HG02588 (cell line): ENCODE results near the gene GSKIP.
A peak's percentile ranks its signal among the peaks of the same experiment; 100 is the strongest.

Experiments
- ATAC-seq: cut with Tn5 transposase; IDR thresholded peaks from one replicate; pipeline ENCODE4 v1.9.1; 2021; ENCODE audit warnings: mild to moderate bottlenecking, moderate library complexity; ENCODE audit not compliant: unreplicated experiment

GSKIP gene

DNA sequence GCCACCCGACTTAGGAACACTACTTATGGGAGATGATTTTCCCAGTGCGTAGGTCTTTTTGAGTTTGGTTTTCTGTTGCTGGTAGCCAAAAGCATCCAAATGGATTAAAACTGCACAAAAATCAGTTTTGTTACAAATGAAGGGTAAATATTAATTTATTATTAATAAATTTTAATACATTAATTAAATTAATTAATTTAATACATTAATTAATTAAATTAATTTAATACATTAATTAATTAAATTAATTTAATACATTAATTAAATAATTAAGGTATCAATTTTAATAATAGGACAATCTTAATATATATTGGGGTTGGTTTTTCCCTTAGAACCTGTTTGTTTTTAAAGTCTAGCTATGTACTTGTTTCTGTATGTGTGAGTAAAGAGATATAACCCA is 52.2 kb downstream of the GSKIP start:
- ATAC-seq: no peak

DNA sequence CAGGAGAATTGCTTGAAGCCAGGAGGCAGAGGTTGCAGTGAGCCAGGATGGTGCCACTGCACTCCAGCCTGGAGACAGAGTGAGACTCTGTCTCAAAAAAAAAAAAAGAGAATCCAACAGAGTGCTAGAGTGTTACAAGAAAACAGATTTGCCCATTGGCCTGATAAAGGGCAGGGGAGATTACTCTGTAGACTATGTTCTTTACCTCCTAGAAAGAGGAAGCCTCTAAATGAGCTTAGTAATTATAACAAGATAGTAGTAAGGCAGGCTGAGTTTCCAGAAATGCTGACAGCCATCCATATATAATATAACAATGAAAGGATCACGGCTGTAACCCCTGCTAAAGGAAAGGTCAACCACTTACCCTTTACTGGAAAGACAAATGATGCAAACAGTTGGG is 53.0 kb downstream of the GSKIP start:
- ATAC-seq: no peak

GRCh38 chr14:96417254-96417653 is 53.9 kb downstream of the GSKIP start:
- ATAC-seq: no peak

GRCh38 chr14:96418075-96418474 is 54.7 kb downstream of the GSKIP start:
- no peak for ATAC-seq

- no peak for ATAC-seq
Observed at GRCh38 chr14:96421236-96421635, 57.9 kb downstream of the GSKIP start.

GRCh38 chr14:96422992-96423391 is 59.7 kb downstream of the GSKIP start:
- ATAC-seq: no peak

DNA sequence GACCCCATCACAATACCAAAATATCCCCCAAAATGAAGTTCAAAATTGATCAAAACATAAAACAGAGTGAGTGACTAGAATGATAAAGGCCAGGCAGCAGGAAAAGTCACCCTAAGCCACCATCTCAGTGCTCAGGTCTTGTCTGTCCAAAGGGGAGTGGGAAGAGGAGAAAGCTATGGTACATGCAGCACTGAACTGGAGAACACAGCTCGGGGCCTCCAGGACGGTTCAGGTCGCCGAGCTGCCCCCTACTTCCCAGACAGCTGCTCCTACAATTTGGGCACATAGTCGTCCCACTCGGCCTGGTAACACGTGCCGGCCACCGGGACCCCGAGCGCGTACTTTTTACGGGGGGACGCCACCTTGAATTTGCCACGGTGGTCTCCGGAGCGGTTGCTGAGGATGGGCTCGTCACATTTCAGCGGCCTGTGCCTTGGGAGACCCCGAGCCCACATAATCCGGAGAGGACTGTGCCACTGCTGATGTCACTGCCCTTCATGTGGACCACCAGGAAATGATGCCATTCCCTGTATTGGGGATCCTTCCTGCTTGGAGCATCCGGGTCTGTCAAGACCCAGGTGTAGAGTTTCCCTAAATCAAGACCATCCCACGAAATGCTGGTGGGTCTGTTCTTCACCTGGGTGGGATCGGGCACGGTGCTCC is 60.3 kb downstream of the GSKIP start:
- ATAC-seq: no peak

DNA sequence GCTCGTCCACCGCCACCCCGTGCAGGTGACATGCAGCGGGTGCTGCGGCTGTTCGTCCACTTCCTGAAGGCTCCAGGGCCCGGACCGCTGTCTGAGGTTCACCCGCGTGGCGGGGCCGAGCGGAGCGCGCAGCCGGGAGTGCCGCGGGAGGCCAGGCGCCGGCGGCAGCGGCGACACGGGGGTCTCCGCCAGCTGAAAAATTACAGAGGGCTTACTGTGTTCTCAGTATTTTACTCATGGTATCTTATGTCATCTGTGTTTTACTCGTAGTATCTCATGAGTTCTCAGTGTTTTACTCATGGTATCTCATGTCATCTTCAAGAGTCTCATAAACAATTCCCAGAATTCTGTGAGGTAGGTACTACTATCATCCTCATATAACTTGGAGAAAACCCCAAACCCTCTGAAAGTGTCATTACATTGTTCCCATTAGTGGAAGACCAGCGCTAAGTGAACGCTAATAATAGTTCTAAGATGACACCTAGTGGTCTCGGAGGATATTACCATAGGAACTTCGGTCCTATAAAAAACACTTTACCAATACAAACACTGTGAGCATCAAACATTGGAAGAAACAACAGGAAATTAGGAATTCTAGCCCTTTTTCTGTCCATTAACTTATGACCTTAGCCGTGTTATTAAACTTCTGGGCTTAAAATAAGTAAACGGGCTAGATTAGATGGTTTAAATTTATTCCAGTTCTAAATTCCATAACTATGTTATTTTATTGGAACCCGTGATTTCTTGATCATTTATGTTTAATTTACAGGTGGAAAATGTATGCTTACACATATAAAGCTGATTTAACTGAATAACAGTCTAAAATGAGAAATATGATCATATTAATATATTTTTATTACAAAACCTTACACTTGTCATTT is 61.0 kb downstream of the GSKIP start:
- ATAC-seq: peak; percentile 68

GRCh38 chr14:96434040-96434439 is 70.7 kb downstream of the GSKIP start:
- ATAC-seq: no peak
